GM12864 (cell line): ENCODE results near the gene B4GALNT1.

Experiments used
- DNase-seq: peaks from one replicate; pipeline ENCODE4 v3.0.0-alpha.2; 2011; ENCODE audit warnings: low read depth
- H3K4me3 ChIP-seq: 2 replicates; pipeline ENCODE4 v1.5.1; 2011; ENCODE audit warnings: mild to moderate bottlenecking, low read depth, low read length, control low read depth
- TF ChIP-seq, protein P1 (sequence below): IDR thresholded peaks from 2 replicates; pipeline ENCODE4 v1.5.1; 2011; ENCODE audit warnings: low read depth, mild to moderate bottlenecking, moderate library complexity, low read length, control low read depth, inconsistent platforms; ENCODE audit errors: missing control alignments

B4GALNT1 gene

GRCh38 chr12:57625261-57626032, 7.6 kb downstream of the B4GALNT1 start:
- H3K4me3 ChIP-seq = no peak overlapping the region
- DNase-seq = no peak
- TF ChIP-seq, protein P1, sequence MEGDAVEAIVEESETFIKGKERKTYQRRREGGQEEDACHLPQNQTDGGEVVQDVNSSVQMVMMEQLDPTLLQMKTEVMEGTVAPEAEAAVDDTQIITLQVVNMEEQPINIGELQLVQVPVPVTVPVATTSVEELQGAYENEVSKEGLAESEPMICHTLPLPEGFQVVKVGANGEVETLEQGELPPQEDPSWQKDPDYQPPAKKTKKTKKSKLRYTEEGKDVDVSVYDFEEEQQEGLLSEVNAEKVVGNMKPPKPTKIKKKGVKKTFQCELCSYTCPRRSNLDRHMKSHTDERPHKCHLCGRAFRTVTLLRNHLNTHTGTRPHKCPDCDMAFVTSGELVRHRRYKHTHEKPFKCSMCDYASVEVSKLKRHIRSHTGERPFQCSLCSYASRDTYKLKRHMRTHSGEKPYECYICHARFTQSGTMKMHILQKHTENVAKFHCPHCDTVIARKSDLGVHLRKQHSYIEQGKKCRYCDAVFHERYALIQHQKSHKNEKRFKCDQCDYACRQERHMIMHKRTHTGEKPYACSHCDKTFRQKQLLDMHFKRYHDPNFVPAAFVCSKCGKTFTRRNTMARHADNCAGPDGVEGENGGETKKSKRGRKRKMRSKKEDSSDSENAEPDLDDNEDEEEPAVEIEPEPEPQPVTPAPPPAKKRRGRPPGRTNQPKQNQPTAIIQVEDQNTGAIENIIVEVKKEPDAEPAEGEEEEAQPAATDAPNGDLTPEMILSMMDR = no peak

GRCh38 chr12:57624441-57625220, 8.4 kb downstream of the B4GALNT1 start:
- H3K4me3 ChIP-seq = no peak overlapping the region
- no peak for DNase-seq
- TF ChIP-seq, protein P1 = no peak

DNA sequence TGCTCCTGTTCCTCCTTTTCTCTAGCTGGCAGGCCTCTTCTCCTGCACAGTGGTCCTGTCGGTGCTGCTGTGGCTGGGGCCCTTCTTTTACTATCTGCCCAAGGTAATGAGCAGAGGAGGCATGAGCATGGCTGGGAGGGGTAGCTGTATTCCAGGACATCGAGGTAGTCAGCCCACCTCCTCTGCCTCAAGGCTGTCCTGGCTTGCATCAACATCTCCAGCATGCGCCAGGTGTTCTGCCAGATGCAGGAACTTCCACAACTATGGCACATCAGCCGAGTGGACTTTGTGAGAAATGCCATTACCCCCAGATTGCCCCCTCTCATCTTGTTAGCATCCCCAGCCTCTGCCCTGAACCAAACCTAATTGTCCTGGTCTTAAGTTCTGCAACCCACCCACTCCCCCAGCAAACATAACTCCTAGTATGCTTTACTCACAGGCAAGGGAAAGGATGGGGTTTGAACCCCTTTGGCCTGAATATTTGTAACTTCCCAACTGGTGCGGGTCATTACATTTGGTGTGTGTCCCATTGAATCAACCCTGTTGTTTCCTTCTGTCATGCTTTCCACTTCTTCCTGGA, 9.1 kb downstream of the B4GALNT1 start:
- no peak overlapping the region for H3K4me3 ChIP-seq
- DNase-seq = no peak
- TF ChIP-seq, protein P1 = no peak

- no peak overlapping the region for H3K4me3 ChIP-seq
- TF ChIP-seq, protein P1 = no peak
- DNase-seq = no peak
Measured at GRCh38 chr12:57623385-57623784, 9.6 kb downstream of the B4GALNT1 start.

- TF ChIP-seq, protein P1 = no peak
- no peak for DNase-seq
- no peak overlapping the region for H3K4me3 ChIP-seq
Measured at GRCh38 chr12:57622293-57623245, 10.4 kb downstream of the B4GALNT1 start.
